ENCODE results near the gene ZNF599. TPM values are rescaled to one million over a fixed set of nuclear protein-coding genes. Genes with fewer than 3 reads are reported as not detected.
A peak's percentile ranks its signal among the peaks of the same experiment; 100 is the strongest.

ZNF599 gene
- total and polyA plus RNA-seq, 2 of the 13 experiments (the other 11 are each of a cell fraction or from before 2014, with no cell fraction given) = 5.8 to 7.3 TPM

DNA sequence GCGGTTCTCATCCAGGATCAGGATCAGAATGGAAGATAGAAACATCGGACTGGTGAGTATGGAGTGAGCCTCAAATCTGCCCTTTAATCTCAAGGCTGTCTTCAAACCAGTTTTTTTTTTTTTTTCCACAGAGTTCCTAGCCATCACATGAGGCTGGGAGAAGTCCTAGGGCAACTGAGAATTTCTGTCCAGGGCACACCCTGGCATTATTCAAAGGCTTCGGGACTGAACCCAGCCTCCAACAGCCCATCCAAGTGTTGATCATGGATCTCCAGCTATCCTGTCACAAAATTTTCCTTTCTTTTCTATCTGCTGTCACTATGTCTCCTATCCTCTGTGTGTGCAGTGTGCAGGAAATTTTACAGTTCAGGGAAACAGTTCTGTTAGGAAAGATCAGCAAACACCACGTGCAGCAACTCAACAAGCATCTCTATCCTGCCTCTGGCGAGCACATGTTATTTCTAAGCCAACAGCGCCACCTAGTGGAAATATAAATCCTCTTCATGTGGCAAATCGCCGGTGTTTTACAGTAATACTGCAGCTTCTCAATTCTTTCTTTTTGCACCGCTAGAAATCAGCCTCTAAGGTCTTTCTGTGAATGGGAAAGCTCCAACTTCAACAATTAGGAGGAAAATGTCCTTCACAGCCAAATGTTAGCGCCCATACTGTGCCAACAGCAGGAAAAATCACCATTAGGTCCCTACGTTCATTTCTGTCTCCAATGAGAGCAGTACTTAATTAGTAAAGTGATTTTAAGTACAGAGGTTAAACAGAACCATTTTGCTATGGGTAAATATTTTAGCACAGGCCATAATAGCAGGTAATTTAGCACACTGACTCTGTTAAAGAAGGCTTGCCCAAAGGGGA is 60.4 kb downstream of the ZNF599 start (continued):
- TF ChIP-seq ZNF44 (CRISPR knock-in tag; IDR thresholded peaks at IDR 0.05) = no peak
- TF ChIP-seq, protein P1, sequence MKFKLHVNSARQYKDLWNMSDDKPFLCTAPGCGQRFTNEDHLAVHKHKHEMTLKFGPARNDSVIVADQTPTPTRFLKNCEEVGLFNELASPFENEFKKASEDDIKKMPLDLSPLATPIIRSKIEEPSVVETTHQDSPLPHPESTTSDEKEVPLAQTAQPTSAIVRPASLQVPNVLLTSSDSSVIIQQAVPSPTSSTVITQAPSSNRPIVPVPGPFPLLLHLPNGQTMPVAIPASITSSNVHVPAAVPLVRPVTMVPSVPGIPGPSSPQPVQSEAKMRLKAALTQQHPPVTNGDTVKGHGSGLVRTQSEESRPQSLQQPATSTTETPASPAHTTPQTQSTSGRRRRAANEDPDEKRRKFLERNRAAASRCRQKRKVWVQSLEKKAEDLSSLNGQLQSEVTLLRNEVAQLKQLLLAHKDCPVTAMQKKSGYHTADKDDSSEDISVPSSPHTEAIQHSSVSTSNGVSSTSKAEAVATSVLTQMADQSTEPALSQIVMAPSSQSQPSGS (CRISPR knock-in tag; IDR thresholded peaks at IDR 0.05) = 0 out of 2 replicates have a peak, but pooled peaks have one; percentile 16
- 0 out of 2 replicates have a peak, but pooled peaks have one; percentile 45 for TF ChIP-seq SMAD3 (CRISPR knock-in tag; IDR thresholded peaks at IDR 0.05)
- TF ChIP-seq, protein P2, sequence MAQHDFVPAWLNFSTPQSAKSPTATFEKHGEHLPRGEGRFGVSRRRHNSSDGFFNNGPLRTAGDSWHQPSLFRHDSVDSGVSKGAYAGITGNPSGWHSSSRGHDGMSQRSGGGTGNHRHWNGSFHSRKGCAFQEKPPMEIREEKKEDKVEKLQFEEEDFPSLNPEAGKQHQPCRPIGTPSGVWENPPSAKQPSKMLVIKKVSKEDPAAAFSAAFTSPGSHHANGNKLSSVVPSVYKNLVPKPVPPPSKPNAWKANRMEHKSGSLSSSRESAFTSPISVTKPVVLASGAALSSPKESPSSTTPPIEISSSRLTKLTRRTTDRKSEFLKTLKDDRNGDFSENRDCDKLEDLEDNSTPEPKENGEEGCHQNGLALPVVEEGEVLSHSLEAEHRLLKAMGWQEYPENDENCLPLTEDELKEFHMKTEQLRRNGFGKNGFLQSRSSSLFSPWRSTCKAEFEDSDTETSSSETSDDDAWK (CRISPR knock-in tag; IDR thresholded peaks at IDR 0.05) = no peak
- TF ChIP-seq ELF4 (CRISPR knock-in tag; IDR thresholded peaks at IDR 0.05; ENCODE audit: borderline replicate concordance) = no peak
- TF ChIP-seq ZNF562 (CRISPR knock-in tag; IDR thresholded peaks at IDR 0.05; ENCODE audit: borderline replicate concordance) = no peak
- TF ChIP-seq FOXA1 (IDR thresholded peaks at IDR 0.05) = no peak
- TF ChIP-seq FOXA1 (CRISPR knock-in tag; IDR thresholded peaks at IDR 0.05) = 0 out of 2 replicates have a peak, but pooled peaks have one; percentile 19
- TF ChIP-seq SMC3 (IDR thresholded peaks at IDR 0.05; ENCODE audit: low read length) = peak; percentile 95
- no peak for TF ChIP-seq MBD4 (IDR thresholded peaks at IDR 0.05; ENCODE audit: borderline replicate concordance, low read length)
- TF ChIP-seq ZNF605 (CRISPR knock-in tag; IDR thresholded peaks at IDR 0.05) = no peak
- no peak for TF ChIP-seq BRD4 (CRISPR knock-in tag; IDR thresholded peaks at IDR 0.05)
- TF ChIP-seq KDM3A (CRISPR knock-in tag; IDR thresholded peaks at IDR 0.05; ENCODE audit: low read depth) = no peak
- TF ChIP-seq ZSCAN9 (CRISPR knock-in tag; IDR thresholded peaks at IDR 0.05; ENCODE audit: borderline replicate concordance) = peak; percentile 49; the same call in 1 of the 2 replicates
- peak in 1 of 2 experiments; percentile 48; a peak in 1 of 4 replicates for TF ChIP-seq KLF16 (CRISPR knock-in tag; IDR thresholded peaks at IDR 0.05)
- TF ChIP-seq CEBPG (CRISPR knock-in tag; IDR thresholded peaks at IDR 0.05) = 0 out of 2 replicates have a peak, but pooled peaks have one; percentile 17
- TF ChIP-seq, protein P3, sequence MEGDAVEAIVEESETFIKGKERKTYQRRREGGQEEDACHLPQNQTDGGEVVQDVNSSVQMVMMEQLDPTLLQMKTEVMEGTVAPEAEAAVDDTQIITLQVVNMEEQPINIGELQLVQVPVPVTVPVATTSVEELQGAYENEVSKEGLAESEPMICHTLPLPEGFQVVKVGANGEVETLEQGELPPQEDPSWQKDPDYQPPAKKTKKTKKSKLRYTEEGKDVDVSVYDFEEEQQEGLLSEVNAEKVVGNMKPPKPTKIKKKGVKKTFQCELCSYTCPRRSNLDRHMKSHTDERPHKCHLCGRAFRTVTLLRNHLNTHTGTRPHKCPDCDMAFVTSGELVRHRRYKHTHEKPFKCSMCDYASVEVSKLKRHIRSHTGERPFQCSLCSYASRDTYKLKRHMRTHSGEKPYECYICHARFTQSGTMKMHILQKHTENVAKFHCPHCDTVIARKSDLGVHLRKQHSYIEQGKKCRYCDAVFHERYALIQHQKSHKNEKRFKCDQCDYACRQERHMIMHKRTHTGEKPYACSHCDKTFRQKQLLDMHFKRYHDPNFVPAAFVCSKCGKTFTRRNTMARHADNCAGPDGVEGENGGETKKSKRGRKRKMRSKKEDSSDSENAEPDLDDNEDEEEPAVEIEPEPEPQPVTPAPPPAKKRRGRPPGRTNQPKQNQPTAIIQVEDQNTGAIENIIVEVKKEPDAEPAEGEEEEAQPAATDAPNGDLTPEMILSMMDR (CRISPR knock-in tag; IDR thresholded peaks at IDR 0.05) = peak; percentile 90
- 0 out of 2 replicates have a peak, but pooled peaks have one; percentile 22 for TF ChIP-seq ZNF614 (CRISPR knock-in tag; IDR thresholded peaks at IDR 0.05; ENCODE audit: borderline replicate concordance)
- peak; percentile 95 for TF ChIP-seq STAG1 (CRISPR knock-in tag; IDR thresholded peaks at IDR 0.05)
- no peak for TF ChIP-seq JARID2 (CRISPR knock-in tag; IDR thresholded peaks at IDR 0.05; ENCODE audit: insufficient replicate concordance)
- no peak for TF ChIP-seq YEATS2 (CRISPR knock-in tag; IDR thresholded peaks at IDR 0.05; ENCODE audit: borderline replicate concordance)
- TF ChIP-seq, protein P4, sequence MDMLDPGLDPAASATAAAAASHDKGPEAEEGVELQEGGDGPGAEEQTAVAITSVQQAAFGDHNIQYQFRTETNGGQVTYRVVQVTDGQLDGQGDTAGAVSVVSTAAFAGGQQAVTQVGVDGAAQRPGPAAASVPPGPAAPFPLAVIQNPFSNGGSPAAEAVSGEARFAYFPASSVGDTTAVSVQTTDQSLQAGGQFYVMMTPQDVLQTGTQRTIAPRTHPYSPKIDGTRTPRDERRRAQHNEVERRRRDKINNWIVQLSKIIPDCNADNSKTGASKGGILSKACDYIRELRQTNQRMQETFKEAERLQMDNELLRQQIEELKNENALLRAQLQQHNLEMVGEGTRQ (IDR thresholded peaks at IDR 0.05; ENCODE audit: low read depth, low read length) = peak; percentile 54; the same call in 1 of the 2 replicates
- TF ChIP-seq, protein P4 (CRISPR knock-in tag; IDR thresholded peaks at IDR 0.05; ENCODE audit: borderline replicate concordance) = no peak
- no peak for TF ChIP-seq ZNF10 (CRISPR knock-in tag; IDR thresholded peaks at IDR 0.05; ENCODE audit: borderline replicate concordance, low read depth)
- peak; percentile 85 for TF ChIP-seq RAD21 (CRISPR knock-in tag; IDR thresholded peaks at IDR 0.05)

All from HepG2 (cell line).